HepG2 (cell line): ENCODE results near the gene SHQ1. TPM values are rescaled to one million over a fixed set of nuclear protein-coding genes. Genes with fewer than 3 reads are reported as not detected.

Experiments
- CBX2 ChIP-seq, 2 experiments: fragments of 200-600 bp in 1 of 2; sonication (generic); formaldehyde crosslinking in 1 of 2; IDR thresholded peaks; 2 replicates each; pipeline versions ENCODE4 v1.7.0 to v1.8.1; 2018 to 2022; ENCODE audit warnings: low read depth in 2 of 2, low read length in 1 of 2, mild to moderate bottlenecking in 1 of 2, missing genetic modification reagents in 1 of 2
- CBX5 ChIP-seq: sonication (generic); formaldehyde crosslinking; IDR thresholded peaks from 2 replicates; pipeline ENCODE4 v1.4.0; 2020; ENCODE audit warnings: missing genetic modification reagents, borderline replicate concordance
- HMGA1 ChIP-seq: sonication (generic); formaldehyde crosslinking; conservative IDR thresholded peaks from 2 replicates; pipeline ENCODE4 v1.4.0; 2020; ENCODE audit warnings: missing genetic modification reagents
- HOXA9 ChIP-seq: sonication (generic); formaldehyde crosslinking; IDR thresholded peaks from 2 replicates; pipeline ENCODE4 v1.8.1; 2022; ENCODE audit warnings: missing genetic modification reagents, mild to moderate bottlenecking, moderate library complexity, borderline replicate concordance
- KAT8 ChIP-seq: IDR thresholded peaks from 2 replicates; pipeline ENCODE4 v1.6.1; 2016; ENCODE audit warnings: missing genetic modification reagents, missing compliant biosample characterization
- PHB2 ChIP-seq: fragments of 450-650 bp; IDR thresholded peaks from 2 replicates; pipeline ENCODE4 v1.6.1; 2018; ENCODE audit not compliant: partially characterized antibody
- TAF1 ChIP-seq: sonication (generic); formaldehyde crosslinking; IDR thresholded peaks from 2 replicates; pipeline ENCODE4 v1.4.0; 2020; ENCODE audit warnings: missing genetic modification reagents
- ZBTB44 ChIP-seq: sonication (generic); formaldehyde crosslinking; IDR thresholded peaks from 2 replicates; pipeline ENCODE4 v1.4.0; 2020; ENCODE audit warnings: missing genetic modification reagents
- ZBTB49 ChIP-seq: sonication (generic); formaldehyde crosslinking; IDR thresholded peaks from 2 replicates; pipeline ENCODE4 v1.4.0; 2020; ENCODE audit warnings: missing genetic modification reagents, borderline replicate concordance
- ZNF24 ChIP-seq: fragments of 450-650 bp; IDR thresholded peaks from 2 replicates; pipeline ENCODE4 v1.6.1; 2017; ENCODE audit warnings: antibody characterized with exemption, mild to moderate bottlenecking
- ZNF331 ChIP-seq: sonication (generic); formaldehyde crosslinking; IDR thresholded peaks from 2 replicates; pipeline ENCODE4 v1.4.0; 2020; ENCODE audit warnings: missing genetic modification reagents
- ZNF451 ChIP-seq: sonication (generic); formaldehyde crosslinking; IDR thresholded peaks from 2 replicates; pipeline ENCODE4 v1.5.0; 2020; ENCODE audit warnings: mild to moderate bottlenecking, missing genetic modification reagents
- ZNF549 ChIP-seq: sonication (generic); formaldehyde crosslinking; IDR thresholded peaks from 2 replicates; pipeline ENCODE4 v1.5.0; 2020; ENCODE audit warnings: missing genetic modification reagents
- ZNF556 ChIP-seq: sonication (generic); formaldehyde crosslinking; IDR thresholded peaks from 2 replicates; pipeline ENCODE4 v1.4.0; 2020; ENCODE audit warnings: mild to moderate bottlenecking, missing genetic modification reagents, borderline replicate concordance
- ZNF605 ChIP-seq: sonication (generic); formaldehyde crosslinking; IDR thresholded peaks from 2 replicates; pipeline ENCODE4 v1.8.0; 2022; ENCODE audit warnings: mild to moderate bottlenecking, missing genetic modification reagents
- ZNF766 ChIP-seq: sonication (generic); formaldehyde crosslinking; IDR thresholded peaks from 2 replicates; pipeline ENCODE4 v1.5.0; 2020; ENCODE audit warnings: missing genetic modification reagents, borderline replicate concordance
- ZNF839 ChIP-seq: sonication (generic); formaldehyde crosslinking; IDR thresholded peaks from 2 replicates; pipeline ENCODE4 v1.4.0; 2020; ENCODE audit warnings: missing genetic modification reagents, mild to moderate bottlenecking, borderline replicate concordance
- ZZZ3 ChIP-seq: sonication (generic); formaldehyde crosslinking; IDR thresholded peaks from 2 replicates; pipeline ENCODE4 v1.4.0; 2020; ENCODE audit warnings: missing genetic modification reagents, mild to moderate bottlenecking, borderline replicate concordance
- polyA plus RNA-seq, 8 experiments: library from polyadenylated mRNA; depleted of rRNA in 3 of 8; stranded (reverse) in 7 of 8; unstranded in 1 of 8; fragments of >200 nt; fragmentation: Illumina TruSeq in 4 of 8; extraction: Trizol in 4 of 8; gene quantifications; 2 replicates each; pipeline versions ENCODE4 v1.2.1 to v1.2.3, GENCODE V29; 2011 to 2016; ENCODE audit warnings: low read depth in 4 of 8, missing spikeins in 1 of 8, mixed read lengths in 1 of 8; ENCODE audit not compliant: insufficient read depth in 1 of 8
- total RNA-seq, 5 experiments: library from RNA; depleted of rRNA; stranded (reverse); fragments of >200 nt; fragmentation: Illumina TruSeq; extraction: Trizol; gene quantifications; 2 replicates each; pipeline ENCODE4 v1.2.3, GENCODE V29; 2016; ENCODE audit warnings: low read depth in 1 of 5
- TF ChIP-seq, protein P1 (sequence below): IDR thresholded peaks from 2 replicates; pipeline ENCODE4 v1.6.1; 2012; ENCODE audit warnings: low read depth, low read length, improper control_type of control experiment

SHQ1 gene
- total and polyA plus RNA-seq, 2 of the 13 experiments (the other 11 are each of a cell fraction or from before 2014, with no cell fraction given), result 5.5 to 20.3 TPM

- no peak for TF ChIP-seq ZBTB44 (CRISPR knock-in tag)
- TF ChIP-seq KAT8 (CRISPR knock-in tag), result peak; percentile 87
- 0 out of 2 replicates have a peak, but pooled peaks have one; percentile 51 for TF ChIP-seq ZZZ3 (CRISPR knock-in tag)
- no peak; the same call in none of the 2 replicates for TF ChIP-seq CBX5 (CRISPR knock-in tag)
- TF ChIP-seq, protein P1, sequence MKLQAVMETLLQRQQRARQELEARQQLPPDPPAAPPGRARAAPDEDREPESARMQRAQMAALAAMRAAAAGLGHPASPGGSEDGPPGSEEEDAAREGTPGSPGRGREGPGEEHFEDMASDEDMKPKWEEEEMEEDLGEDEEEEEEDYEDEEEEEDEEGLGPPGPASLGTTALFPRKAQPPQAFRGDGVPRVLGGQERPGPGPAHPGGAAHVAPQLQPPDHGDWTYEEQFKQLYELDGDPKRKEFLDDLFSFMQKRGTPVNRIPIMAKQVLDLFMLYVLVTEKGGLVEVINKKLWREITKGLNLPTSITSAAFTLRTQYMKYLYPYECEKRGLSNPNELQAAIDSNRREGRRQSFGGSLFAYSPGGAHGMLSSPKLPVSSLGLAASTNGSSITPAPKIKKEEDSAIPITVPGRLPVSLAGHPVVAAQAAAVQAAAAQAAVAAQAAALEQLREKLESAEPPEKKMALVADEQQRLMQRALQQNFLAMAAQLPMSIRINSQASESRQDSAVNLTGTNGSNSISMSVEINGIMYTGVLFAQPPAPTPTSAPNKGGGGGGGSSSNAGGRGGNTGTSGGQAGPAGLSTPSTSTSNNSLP, result 0 out of 2 replicates have a peak, but pooled peaks have one; percentile 7
- no peak for TF ChIP-seq ZNF549 (CRISPR knock-in tag)
- peak; percentile 86; the same call in 1 of the 2 replicates for TF ChIP-seq ZNF766
- TF ChIP-seq HMGA1, result no peak
- TF ChIP-seq ZNF556, result 0 out of 2 replicates have a peak, but pooled peaks have one; percentile 65
- peak; percentile 78 for TF ChIP-seq ZNF331
- TF ChIP-seq ZNF24, result no peak
- TF ChIP-seq HOXA9 (CRISPR knock-in tag), result no peak
- no peak for TF ChIP-seq CBX2 (IDR thresholded peaks at IDR 0.05; ENCODE audit: low read depth, low read length)
- peak; percentile 89; the same call in 1 of the 2 replicates for TF ChIP-seq CBX2 (CRISPR knock-in tag; IDR thresholded peaks at IDR 0.05; ENCODE audit: low read depth)
- TF ChIP-seq ZBTB49 (CRISPR knock-in tag), result 0 out of 2 replicates have a peak, but pooled peaks have one; percentile 23
- TF ChIP-seq ZNF605 (CRISPR knock-in tag), result peak; percentile 95
- peak; percentile 84; the same call in 1 of the 2 replicates for TF ChIP-seq ZNF451 (CRISPR knock-in tag)
- no peak for TF ChIP-seq PHB2
- peak; percentile 73 for TF ChIP-seq ZNF839 (CRISPR knock-in tag)
- TF ChIP-seq TAF1, result peak; percentile 71
Observed at GRCh38 chr3:72847751-72848702, at the start of gene SHQ1 (continued).
